HTR-8/SVneo (cell line): Measurements from ENCODE around the gene MIS12.

Experiments used
- DNase-seq: peaks from one replicate; pipeline ENCODE4 v3.0.0; 2011; ENCODE audit warnings: low spot score, mixed read lengths; ENCODE audit not compliant: insufficient read length
- FAIRE-seq: peaks from 2 replicates; lab custom pipeline; 2011; peaks lifted over from hg19 to GRCh38; lab: Jason Lieb, UNC

MIS12 gene

GRCh38 chr17:5499476-5500231 is 13.3 kb downstream of the MIS12 start:
- FAIRE-seq: no peak
- DNase-seq: peak; percentile 35

DNA sequence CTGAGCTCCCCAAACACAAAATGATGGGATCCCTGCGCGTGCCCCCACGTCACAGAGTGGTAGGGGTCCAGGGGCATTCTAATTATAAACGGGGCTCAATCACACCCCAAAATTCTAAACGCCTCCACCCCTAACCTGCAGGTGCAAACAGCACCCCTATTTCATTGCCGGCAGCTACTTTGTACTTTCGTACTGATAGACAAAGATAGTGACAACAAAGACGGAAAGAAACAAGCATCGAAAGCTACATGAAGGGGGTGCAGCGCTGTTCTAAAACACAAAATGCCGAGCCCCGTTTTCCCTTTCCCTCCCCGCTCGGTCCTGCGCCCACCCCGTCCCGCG is 13.9 kb downstream of the MIS12 start:
- FAIRE-seq (peak; percentile 16), DNase-seq (no peak)

DNA sequence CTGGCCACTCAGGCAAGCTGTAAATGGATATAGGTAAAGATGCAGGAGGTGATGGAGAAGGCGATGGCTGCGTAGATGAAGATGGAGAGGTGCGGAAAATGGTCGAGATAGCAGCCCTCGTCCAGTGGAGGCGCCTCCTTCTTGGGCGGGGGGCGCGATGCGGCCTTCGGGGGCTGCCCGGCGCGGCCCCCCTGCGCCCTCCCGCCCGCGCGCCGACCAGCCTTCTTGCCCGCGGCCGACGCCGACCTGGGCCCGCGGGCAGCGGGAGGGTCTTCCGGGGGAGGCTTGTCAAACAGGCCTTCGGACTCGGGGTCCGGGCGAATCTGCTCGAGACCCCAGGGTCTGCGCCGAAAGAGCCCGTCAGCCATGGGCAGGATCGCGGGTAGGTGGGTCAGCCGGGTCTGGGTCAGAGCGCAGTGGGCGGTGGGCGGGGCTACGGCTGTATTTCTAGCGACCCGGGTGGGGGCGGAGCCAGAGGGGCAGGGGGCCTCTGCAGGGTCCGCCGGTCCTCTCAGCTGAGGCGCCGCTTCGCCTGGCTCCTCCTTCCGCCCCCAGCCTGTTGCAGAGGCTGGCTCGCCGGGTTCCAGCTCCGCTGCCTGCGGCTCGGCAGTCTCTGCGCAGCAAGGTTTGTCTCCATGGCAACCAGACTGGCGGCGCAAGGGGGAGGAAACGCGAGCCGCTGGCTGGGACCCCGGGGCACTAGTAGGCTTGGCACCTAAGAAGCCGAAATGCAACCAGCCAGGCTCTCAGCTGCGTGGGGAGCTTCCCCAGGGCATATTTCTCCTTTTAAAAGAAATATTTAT is 14.4 kb downstream of the MIS12 start:
- DNase-seq (peak; percentile 96), FAIRE-seq (peak; percentile 91)

GRCh38 chr17:5501685-5502084 is 15.3 kb downstream of the MIS12 start:
- no peak for FAIRE-seq
- DNase-seq: no peak

DNA sequence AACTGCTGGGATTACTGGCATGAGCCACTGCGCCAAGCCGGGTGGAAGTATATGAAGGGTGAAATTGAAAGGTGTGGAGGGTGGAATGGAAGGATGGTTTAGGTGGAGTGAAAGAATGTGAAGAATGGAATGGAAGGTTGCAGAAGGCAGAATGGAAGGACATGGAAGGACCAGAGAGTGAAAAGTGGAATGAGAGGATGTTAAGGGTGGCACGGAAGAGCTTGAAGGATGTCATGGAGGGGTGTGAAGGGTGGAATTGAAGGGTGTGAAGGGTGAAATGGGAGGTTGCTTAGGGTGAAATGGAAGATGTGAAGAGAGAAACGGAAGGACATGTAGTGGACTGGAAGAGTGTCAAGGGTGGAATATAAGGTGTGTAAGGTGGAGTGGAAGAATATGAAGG is 16.2 kb downstream of the MIS12 start:
- DNase-seq: no peak
- FAIRE-seq: peak; percentile 58

- DNase-seq: no peak
- no peak for FAIRE-seq
These were observed 19.9 kb downstream of the MIS12 start for GRCh38 chr17:5506307-5506706.

DNA sequence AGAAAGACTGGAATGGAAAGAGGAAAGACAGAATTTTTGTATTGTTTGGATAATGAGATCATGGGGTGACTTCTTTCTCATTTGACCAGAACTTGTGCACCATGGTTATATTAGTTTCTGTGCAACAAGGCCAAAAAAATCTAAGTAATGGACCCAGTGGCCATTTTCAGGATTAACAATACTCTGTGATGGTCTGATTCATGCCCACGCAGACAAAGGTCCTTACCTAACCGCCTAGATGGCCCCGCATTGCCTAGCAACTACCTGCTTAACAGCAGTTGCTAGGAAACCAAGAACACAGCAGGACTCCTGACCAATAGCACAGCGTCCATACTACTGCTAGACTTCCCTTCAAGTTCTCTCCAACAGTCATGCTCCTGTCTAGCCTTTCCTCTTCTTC is 22.4 kb downstream of the MIS12 start:
- no peak for DNase-seq
- no peak for FAIRE-seq

DNA sequence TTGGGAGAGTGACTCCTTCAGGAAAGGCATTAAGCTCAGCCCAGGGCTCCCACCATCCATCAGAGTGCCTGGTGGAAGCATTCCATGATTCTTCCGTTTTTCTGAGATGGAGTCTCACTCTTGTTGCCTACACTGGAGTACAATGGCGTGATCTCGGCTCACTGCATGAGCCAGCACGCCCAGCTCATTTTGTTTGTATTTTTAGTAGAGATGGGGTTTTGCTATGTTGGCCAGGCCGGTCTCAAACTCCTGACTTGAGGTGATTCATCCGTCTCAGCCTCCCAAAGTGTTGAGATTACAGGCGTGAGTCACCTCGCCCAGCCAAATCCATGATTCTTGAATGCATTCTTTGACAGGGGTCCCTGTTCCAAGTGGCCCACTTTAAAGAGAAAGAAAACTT is 23.1 kb downstream of the MIS12 start:
- DNase-seq: no peak
- FAIRE-seq: no peak

DNA sequence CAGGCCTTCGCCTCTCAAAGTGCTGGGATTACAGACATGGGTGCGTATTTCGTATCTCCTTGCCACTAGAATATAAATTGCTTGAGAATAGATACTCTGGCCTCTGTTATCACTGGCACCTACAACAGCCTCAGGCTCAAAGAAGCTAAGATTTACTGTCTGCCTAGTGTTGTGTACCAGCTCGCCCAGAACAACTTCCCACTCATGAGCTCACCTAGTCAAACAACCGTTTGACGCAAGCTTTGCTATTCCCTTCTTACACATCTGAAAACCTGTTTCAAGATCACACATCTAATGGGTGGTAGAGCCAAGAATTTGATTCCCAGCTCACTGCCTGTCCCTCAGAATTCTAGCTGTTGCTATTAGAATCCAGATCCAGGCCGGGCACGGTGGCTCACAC is 24.4 kb downstream of the MIS12 start:
- no peak for FAIRE-seq
- DNase-seq: no peak

GRCh38 chr17:5511401-5512225 is 25.2 kb downstream of the MIS12 start:
- DNase-seq: no peak
- no peak for FAIRE-seq

GRCh38 chr17:5513628-5514027 is 27.3 kb downstream of the MIS12 start:
- DNase-seq (no peak), FAIRE-seq (no peak)

DNA sequence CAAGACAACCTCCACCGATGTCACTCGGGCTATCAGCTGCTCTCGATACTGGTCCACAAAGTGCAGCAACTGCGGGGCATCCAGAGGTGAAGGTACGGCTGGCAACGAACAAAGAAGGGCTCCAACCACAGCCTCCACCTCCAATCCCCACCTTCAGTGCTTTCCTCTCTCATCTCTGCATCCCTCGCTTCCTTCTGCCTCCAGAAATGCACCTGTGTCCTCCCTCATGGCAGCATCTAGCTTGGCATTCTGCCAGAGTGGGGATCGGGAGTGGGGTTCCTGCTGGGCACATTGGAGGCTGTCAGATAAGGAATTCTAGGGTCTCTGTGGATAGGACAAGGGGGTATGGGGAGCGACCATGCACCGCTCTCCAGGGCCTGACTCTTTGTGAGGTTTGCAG is 28.6 kb downstream of the MIS12 start:
- FAIRE-seq: peak; percentile 62

DNA sequence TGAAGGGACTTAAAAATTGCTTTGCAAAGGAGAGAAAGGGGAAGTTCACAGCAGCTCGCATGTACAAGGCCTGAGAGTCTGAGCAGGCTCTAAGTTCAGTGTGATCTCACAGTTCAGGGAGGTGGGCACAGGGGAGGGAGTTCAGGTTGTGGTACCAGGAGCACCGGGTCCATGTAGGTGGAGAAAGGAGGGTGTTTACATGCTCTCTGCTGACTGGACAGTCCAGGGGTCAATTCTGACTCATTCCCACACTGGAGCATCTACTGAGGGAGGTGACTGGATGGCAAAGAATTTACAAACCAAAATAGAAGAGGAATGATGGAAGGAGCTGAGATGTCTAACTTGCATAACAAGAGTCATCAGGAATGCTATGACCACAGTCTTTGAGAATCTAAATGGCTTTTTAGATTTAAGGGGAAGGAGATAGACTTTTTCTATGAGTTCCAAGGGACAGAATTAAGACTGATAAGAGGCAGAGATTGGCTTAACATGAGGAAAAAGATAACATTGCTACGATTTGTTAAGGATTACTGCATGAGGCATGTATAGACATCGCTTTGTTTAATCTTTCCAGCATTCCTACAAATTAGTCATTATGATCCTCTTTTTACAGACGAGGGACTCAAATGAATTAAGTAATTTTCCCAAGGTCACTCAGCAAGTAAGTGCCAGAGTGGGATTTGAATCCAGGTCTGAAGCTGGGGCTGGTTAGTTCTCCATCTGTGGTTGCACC is 29.9 kb downstream of the MIS12 start:
- DNase-seq: peak; percentile 93
- peak; percentile 95 for FAIRE-seq

More for the DNA sequence above, 28.6 kb downstream of the MIS12 start:
- DNase-seq: no peak

DNA sequence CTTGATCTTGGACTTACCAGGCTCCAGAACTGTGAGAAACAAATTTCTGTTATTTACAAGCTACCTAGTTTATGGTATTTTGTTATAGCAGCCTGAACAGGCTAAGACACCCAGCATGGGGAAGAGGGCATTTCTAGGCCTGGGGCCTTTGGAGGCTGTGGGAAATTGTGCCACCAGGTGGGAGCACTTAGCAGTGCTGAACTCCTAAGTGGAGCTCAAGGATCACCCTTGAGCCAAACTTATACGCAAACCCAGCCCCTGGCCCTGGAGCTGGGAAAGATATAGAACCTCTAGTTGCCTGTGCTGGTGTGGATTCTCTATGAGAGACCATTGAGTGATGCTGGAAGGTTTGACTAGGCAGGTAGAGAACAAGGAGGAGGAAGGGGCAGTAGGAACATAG is 36.1 kb downstream of the MIS12 start:
- no peak for FAIRE-seq

DNA sequence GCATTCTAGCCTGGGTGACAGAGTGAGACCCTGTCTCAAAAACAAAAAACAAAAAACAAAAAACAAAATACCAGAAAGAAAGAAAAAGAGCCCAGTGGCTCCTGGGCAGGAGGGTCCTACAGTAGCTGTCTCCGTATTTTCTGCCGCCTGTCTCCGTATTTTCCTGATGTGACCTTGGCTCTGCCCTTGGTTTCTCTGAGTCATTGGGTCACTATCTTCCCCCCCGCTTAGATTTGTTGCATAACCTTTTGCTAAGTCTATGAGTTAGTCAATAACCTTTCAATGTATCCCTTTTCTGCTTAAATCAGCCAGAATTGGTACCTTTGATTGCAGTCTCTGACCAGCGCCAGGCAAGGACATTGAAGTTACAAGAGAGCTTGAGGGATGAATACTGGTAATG is 36.9 kb downstream of the MIS12 start:
- no peak for FAIRE-seq
- DNase-seq: no peak

More for the DNA sequence above, 36.1 kb downstream of the MIS12 start:
- DNase-seq: no peak

DNA sequence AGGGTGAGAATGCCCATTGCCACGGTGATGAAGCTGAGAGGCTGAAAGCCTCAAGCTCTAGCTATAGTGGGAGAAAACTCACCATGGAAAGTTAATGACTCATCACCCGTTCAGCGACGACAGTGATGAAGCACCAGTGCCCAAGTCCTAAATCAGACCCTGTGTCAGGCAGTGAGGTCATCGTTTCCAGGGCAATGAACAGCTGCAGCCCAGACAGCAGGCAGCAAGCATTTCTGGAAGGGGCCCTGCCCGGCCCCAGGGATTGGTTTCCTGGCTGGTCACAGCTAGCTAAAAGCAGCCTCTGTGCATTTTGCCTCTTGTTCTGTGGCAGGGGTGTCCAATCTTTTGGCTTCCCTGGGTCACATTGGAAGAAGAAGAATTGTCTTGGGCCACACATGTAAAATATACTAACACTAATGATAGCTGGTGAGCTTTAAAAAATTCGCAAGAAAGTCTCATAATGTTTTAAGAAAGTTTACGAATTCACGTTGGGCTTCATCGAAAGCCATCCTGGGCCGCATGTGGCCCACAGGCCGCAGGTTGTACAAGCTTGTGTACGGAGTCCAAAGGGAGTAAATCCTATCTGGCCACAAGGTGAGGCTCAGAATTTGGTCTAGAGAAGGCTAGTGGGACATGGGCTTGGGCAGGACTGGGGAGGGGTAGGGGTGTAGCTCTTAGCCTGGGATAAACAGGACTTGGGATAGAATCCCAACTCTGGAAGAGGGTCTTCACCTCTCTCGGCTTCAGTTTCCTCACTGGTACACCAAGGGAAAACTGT is 40.6 kb downstream of the MIS12 start:
- DNase-seq (peak; percentile 99), FAIRE-seq (peak; percentile 97)

GRCh38 chr17:5527601-5528250 is 41.4 kb downstream of the MIS12 start:
- FAIRE-seq: no peak
- no peak for DNase-seq

GRCh38 chr17:5530265-5531084 is 44.1 kb downstream of the MIS12 start:
- DNase-seq (no peak), FAIRE-seq (no peak)
